Peyer's patch (tissue), 4 donors: ENCODE results near the gene PLA2G4B.

ENCODE experiments used
- POLR2A ChIP-seq, 2 donors: fragments of 450-650 bp; IDR thresholded peaks; one replicate each; pipeline ENCODE4 v1.5.1; 2017; ENCODE audit warnings: antibody characterized with exemption in 2 of 2, mild to moderate bottlenecking in 2 of 2, moderate library complexity in 2 of 2
- TF ChIP-seq, protein P1 (sequence below), 6 experiments: fragments of 450-650 bp in 4 of 6; fragments of 200-600 bp in 2 of 6; sonication (generic) in 1 of 6; IDR thresholded peaks; one replicate each; pipeline ENCODE4 v1.5.1; 2017 to 2019; ENCODE audit warnings: antibody characterized with exemption in 6 of 6, mild to moderate bottlenecking in 3 of 6, moderate library complexity in 1 of 6

- TF ChIP-seq, protein P1, sequence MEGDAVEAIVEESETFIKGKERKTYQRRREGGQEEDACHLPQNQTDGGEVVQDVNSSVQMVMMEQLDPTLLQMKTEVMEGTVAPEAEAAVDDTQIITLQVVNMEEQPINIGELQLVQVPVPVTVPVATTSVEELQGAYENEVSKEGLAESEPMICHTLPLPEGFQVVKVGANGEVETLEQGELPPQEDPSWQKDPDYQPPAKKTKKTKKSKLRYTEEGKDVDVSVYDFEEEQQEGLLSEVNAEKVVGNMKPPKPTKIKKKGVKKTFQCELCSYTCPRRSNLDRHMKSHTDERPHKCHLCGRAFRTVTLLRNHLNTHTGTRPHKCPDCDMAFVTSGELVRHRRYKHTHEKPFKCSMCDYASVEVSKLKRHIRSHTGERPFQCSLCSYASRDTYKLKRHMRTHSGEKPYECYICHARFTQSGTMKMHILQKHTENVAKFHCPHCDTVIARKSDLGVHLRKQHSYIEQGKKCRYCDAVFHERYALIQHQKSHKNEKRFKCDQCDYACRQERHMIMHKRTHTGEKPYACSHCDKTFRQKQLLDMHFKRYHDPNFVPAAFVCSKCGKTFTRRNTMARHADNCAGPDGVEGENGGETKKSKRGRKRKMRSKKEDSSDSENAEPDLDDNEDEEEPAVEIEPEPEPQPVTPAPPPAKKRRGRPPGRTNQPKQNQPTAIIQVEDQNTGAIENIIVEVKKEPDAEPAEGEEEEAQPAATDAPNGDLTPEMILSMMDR (IDR thresholded peaks at IDR 0.05): no peak
- no peak for TF ChIP-seq POLR2A (IDR thresholded peaks at IDR 0.05)
Observed at GRCh38 chr15:41858756-41859155, 20.1 kb downstream of the PLA2G4B start.
